Stomach smooth muscle (tissue), 2 donors: ENCODE measurements around the gene GPSM3.

Source experiments
- H3K27ac ChIP-seq: one replicate; pipeline ENCODE4 v1.7.0; 2013; ENCODE audit warnings: mild to moderate bottlenecking, low read length, inconsistent platforms
- H3K27me3 ChIP-seq, 2 donors: one replicate each; pipeline ENCODE4 v1.7.0; 2013; ENCODE audit warnings: low read length in 2 of 2; ENCODE audit not compliant: insufficient read depth in 2 of 2, control insufficient read depth in 1 of 2
- H3K36me3 ChIP-seq, 2 donors: one replicate each; pipeline ENCODE4 v1.7.0; 2013; ENCODE audit warnings: low read length in 2 of 2; ENCODE audit not compliant: control insufficient read depth in 2 of 2, insufficient read depth in 2 of 2
- H3K4me1 ChIP-seq: one replicate; pipeline ENCODE4 v1.7.0; 2013; ENCODE audit warnings: low read length; ENCODE audit not compliant: control insufficient read depth, insufficient read depth
- H3K4me3 ChIP-seq, 2 donors: one replicate each; pipeline ENCODE4 v1.7.0; 2013; ENCODE audit warnings: low read length in 2 of 2
- H3K9ac ChIP-seq, 2 donors: one replicate each; pipeline ENCODE4 v1.7.0; 2013; ENCODE audit warnings: low read length in 2 of 2, mild to moderate bottlenecking in 1 of 2
- H3K9me3 ChIP-seq, 2 donors: one replicate each; pipeline ENCODE4 v1.7.0; 2013; ENCODE audit warnings: low read length in 2 of 2; ENCODE audit not compliant: control insufficient read depth in 2 of 2
- donor health status: healthy.
- donor health status: Pancreatic carcinoma.

GPSM3 gene

DNA sequence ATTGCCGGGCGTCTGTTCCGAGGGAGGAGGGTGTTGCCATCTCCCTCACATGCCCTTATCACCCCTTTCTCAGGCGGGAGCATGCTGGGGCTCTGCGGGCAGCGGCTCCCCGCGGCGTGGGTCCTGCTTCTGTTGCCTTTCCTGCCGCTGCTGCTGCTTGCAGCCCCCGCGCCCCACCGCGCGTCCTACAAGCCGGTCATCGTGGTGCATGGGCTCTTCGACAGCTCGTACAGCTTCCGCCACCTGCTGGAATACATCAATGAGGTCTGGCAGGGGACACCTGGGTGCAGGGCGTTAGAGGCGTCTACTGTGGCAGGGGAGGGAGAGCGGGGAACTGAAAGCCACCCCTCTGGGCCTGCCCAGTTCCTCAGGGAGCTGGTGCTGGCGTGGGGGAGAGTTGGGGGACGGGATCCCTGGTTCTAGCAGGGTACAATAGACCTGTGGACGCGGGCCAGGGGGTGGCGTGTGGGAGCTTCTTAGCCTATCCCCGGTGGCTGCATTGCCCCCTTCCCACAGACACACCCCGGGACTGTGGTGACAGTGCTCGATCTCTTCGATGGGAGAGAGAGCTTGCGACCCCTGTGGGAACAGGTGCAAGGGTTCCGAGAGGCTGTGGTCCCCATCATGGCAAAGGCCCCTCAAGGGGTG is 37.8 kb downstream of the GPSM3 start:
- Histone ChIP-seq H3K36me3 (peaks cover 18 to 27% of the 10 kb centered on the region in 2 donors), H3K9ac (peak overlapping the region; percentile 69 to 89), H3K4me3 (peak overlapping the region; percentile 74 to 96), H3K4me1 (peaks cover 52% of the 10 kb centered on the region), H3K9me3 (no peaks in the 10 kb centered on the region), H3K27ac (peak overlapping the region; percentile 92), H3K27me3 (no peaks in the 10 kb centered on the region)

GRCh38 chr6:32153564-32154513 is 38.6 kb downstream of the GPSM3 start, which contains the start of gene PPT2:
PPT2 (plus strand) TSS chr6:32154141; CDS start chr6:32154595, 454 bp downstream.
- Histone ChIP-seq H3K9me3 (no peaks in the 10 kb centered on the region), H3K4me3 (peak within 1 kb of the TSS; percentile 74 to 96), H3K27me3 (no peaks in the 10 kb centered on the region), H3K36me3 (peaks cover 20 to 30% of the 10 kb centered on the region in 2 donors), H3K4me1 (peaks cover 53% of the 10 kb centered on the region), H3K27ac (peak within 1 kb of the TSS; percentile 92), H3K9ac (peak within 1 kb of the TSS; percentile 69 to 89)

GRCh38 chr6:32152769-32153563 is 39.5 kb downstream of the GPSM3 start:
- H3K4me1 ChIP-seq, result peaks cover 53% of the 10 kb centered on the region
- no peaks in the 10 kb centered on the region for H3K27me3 ChIP-seq
- H3K4me3 ChIP-seq, result peak overlapping the region; percentile 74 to 96
- H3K9ac ChIP-seq, result peak overlapping the region; percentile 69 to 89
- H3K9me3 ChIP-seq, result no peaks in the 10 kb centered on the region
- peaks cover 12 to 22% of the 10 kb centered on the region in 2 donors for H3K36me3 ChIP-seq
- H3K27ac ChIP-seq, result peak overlapping the region; percentile 92

DNA sequence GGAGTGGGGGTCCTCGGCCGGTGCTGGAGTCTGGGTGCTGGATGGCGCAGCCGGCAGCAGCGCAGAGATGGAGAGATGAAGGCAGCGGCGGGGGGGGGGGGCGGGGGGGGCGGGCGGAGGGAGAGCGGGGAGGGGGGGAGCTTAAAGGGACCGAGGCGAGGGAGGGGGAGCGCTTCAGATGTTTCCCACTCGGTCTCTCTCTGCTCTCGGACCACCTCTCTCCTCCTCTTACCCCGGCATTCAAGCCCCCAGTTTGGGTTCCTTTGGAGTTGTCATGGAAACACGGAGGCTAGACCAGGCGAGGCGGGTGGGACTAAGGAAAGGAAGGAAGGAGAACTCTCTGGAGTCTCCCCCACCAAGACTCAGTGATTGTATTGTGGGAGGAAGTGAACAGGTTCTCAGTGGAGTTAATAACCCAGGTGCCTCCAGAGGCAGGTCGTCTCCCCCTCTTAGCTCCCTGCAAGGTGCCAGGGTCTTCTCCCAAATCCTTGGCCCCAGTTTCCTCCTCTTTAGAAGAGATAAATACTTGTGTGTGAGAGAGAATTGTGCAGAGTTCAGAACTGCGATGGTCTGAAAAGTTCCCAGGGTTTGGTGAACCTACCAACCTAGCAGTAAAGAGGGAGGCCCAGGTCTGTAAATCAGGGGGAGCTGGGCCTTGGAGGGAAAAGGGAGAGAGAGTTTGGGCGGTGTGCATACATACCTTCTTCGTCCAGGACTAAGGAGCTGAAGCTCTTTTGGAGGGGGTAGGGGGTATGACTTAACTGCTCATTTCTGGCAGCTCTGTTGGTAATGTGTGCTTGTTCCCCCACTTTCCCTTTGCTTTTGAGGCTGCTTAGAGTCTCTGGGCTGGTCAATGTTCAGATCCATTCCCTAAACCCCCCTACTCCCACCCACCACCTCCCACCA is 40.3 kb downstream of the GPSM3 start, which contains the start of gene PRRT1:
PRRT1 (minus strand) TSS at position 77 of the 906 bp plus-strand sequence. CDS start 112 bp downstream, outside the sequence.
- Histone ChIP-seq H3K4me3 (peak within 1 kb of the TSS; percentile 90 to 96), H3K9ac (peak within 1 kb of the TSS; percentile 78 to 89), H3K9me3 (no peaks in the 10 kb centered on the region), H3K27me3 (no peaks in the 10 kb centered on the region), H3K36me3 (peaks cover 6 to 16% of the 10 kb centered on the region in 2 donors), H3K4me1 (peaks cover 53% of the 10 kb centered on the region), H3K27ac (peak within 1 kb of the TSS; percentile 92)

- Histone ChIP-seq H3K9ac (peak overlapping the region; percentile 51 to 78), H3K36me3 (peaks cover 3 to 10% of the 10 kb centered on the region in 2 donors), H3K27ac (peak overlapping the region; percentile 24), H3K4me3 (peak overlapping the region; percentile 90 to 96), H3K9me3 (no peaks in the 10 kb centered on the region), H3K4me1 (peaks cover 53% of the 10 kb centered on the region), H3K27me3 (no peaks in the 10 kb centered on the region)
Measured at GRCh38 chr6:32151181-32151862, 41.1 kb downstream of the GPSM3 start.

DNA sequence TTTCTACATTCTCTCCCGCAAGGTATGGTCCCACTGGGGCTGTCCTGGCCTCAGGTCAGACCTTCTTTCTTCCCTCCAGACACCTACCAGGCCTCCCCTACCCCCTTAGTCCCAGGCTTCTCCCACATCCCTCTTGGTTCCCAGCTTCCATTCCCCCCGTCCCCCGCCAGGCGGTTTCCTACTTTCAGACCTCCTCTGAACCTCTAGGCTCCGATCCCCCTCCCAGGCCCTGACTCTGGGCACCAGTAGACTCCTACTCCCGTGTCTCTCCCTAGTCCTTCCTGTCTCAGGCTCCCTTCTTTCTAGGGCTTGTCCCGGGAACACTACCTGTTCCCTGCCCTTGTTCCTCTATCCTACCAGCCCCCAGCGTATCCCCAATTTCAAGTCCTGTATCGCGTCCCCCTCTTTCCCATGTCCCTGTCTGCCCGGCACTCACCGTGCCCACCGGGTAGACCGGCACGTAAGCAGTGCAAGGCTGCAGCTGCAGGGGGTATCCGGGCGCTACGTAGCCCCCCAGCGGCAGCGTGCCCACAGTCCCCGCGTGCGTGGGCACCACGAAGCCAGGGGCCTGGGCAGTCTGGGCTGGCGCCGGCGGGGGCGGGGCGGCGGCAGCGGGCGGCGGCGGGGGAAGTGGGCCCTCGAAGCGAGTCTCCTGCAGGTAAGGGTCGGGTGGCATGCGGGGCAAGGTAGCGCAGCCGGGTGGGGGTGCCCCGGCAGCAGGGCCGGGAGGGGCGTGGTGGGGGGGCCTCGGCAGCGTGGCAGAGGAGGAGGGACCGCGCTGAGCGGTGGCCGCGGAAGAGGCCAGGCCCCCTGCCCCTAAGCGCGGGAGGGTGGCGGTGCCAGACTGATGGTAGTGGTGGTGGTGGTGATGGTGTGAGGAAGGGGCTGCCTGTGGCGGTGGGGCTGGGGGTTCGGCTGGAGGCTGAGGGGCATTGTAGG is 42.2 kb downstream of the GPSM3 start:
- H3K4me3 ChIP-seq, result peak overlapping the region; percentile 90 to 96

DNA sequence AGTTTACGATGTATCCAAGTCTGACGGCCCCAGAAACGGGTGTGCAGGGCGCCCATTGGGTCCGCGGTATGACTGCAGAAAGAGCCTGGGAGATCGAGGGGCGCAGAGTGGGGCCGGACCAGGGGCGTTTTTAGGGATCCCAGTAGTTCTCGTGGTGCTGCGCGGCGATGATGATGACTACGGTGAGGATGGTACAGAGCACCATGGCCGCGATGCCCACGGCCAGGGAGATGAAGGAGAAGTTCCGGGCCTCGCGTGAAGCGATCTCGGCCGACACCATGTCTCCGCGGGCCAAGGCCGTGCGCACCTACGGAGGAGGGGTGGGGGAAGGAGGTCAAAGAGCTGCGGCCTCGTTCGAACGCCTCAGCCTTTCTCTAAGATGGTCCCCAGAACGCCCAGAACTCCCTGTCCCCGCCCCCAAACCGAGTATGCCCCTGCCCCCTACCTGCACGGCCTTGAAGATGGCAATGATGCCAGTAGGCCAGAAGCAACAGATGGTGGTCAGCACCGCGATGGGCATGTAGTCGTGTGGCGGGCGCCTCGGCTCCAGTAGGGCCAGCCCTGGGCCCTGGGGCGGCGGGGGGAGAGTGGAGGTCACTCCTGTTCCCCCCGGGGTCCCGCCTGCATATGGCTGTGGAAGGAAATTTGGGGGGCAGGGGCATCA is 43.2 kb downstream of the GPSM3 start:
- H3K27ac ChIP-seq, result no peak overlapping the region
- H3K4me3 ChIP-seq, result no peak overlapping the region
- H3K36me3 ChIP-seq, result peaks cover 3 to 5% of the 10 kb centered on the region in 2 donors
- H3K9ac ChIP-seq, result no peak overlapping the region
- no peaks in the 10 kb centered on the region for H3K27me3 ChIP-seq
- H3K9me3 ChIP-seq, result no peaks in the 10 kb centered on the region
- peaks cover 38% of the 10 kb centered on the region for H3K4me1 ChIP-seq

More for the DNA sequence above, 42.2 kb downstream of the GPSM3 start:
- H3K36me3 ChIP-seq, result peaks cover 3 to 5% of the 10 kb centered on the region in 2 donors
- H3K27ac ChIP-seq, result no peak overlapping the region
- no peaks in the 10 kb centered on the region for H3K9me3 ChIP-seq
- peak overlapping the region in 1 of 2 donors; percentile 22 for H3K9ac ChIP-seq
- H3K4me1 ChIP-seq, result peaks cover 47% of the 10 kb centered on the region
- no peaks in the 10 kb centered on the region for H3K27me3 ChIP-seq

- Histone ChIP-seq H3K36me3 (peaks cover 3 to 5% of the 10 kb centered on the region in 2 donors), H3K27ac (no peak overlapping the region), H3K9me3 (no peaks in the 10 kb centered on the region), H3K4me1 (peaks cover 36% of the 10 kb centered on the region), H3K27me3 (no peaks in the 10 kb centered on the region), H3K4me3 (no peak overlapping the region), H3K9ac (no peak overlapping the region)
Measured at GRCh38 chr6:32148289-32149091, 44.0 kb downstream of the GPSM3 start.
